Natural killer cell (primary cell): Measurements from ENCODE around the gene SPATA33. TPM values are rescaled to one million over a fixed set of nuclear protein-coding genes. Genes with fewer than 3 reads are reported as not detected.
A peak's percentile ranks its signal among the peaks of the same experiment; 100 is the strongest.
"Not testable (repeated sequence)": the region's sequence is repeated elsewhere in the genome, so short reads cannot be mapped to it uniquely, and the experiment has no call there.

Experiments
- ATAC-seq, 3 donors: fragments of 150-1000 bp in 2 of 3; fragments of 200-7000 bp in 1 of 3; cut with Tn5 transposase; 1 replicate in 1 of 3; 2 replicates in 2 of 3; pipeline ENCODE4 v1.10.0; 2021; ENCODE audit warnings: mild to moderate bottlenecking in 2 of 3, moderate library complexity in 2 of 3
- DNase-seq, 2 donors: peaks; one replicate each; pipeline versions ENCODE4 v3.0.0 to v3.0.0-alpha.2; 2013 to 2021; ENCODE audit warnings: mixed read lengths in 1 of 2
- H3K27ac ChIP-seq: one replicate; pipeline ENCODE4 v1.5.1; 2013; ENCODE audit warnings: mild to moderate bottlenecking, low read length
- H3K27me3 ChIP-seq: one replicate; pipeline ENCODE4 v1.6.1; 2013; ENCODE audit warnings: low read length; ENCODE audit not compliant: control insufficient read depth, insufficient read depth
- H3K36me3 ChIP-seq: one replicate; pipeline ENCODE4 v1.6.1; 2013; ENCODE audit warnings: low read length; ENCODE audit not compliant: control insufficient read depth, insufficient read depth
- H3K4me1 ChIP-seq: one replicate; pipeline ENCODE4 v1.6.1; 2013; ENCODE audit warnings: low read length; ENCODE audit not compliant: control insufficient read depth, insufficient read depth
- H3K4me3 ChIP-seq: one replicate; pipeline ENCODE4 v1.5.1; 2013; ENCODE audit warnings: low read length
- H3K9me3 ChIP-seq: one replicate; pipeline ENCODE4 v1.6.1; 2013; ENCODE audit warnings: low read length; ENCODE audit not compliant: control insufficient read depth, insufficient read depth
- H3K27ac Mint-ChIP-seq, 2 donors: one replicate each; pipeline ENCODE4 v1.8.0; 2022; ENCODE audit warnings: mild to moderate bottlenecking in 2 of 2, mixed read lengths in 2 of 2, moderate library complexity in 1 of 2
- H3K27me3 Mint-ChIP-seq, 2 donors: one replicate each; pipeline ENCODE4 v1.8.0; 2022; ENCODE audit warnings: low read depth in 2 of 2, mixed read lengths in 2 of 2
- H3K36me3 Mint-ChIP-seq: one replicate; pipeline ENCODE4 v1.8.0; 2022; ENCODE audit warnings: mixed read lengths
- H3K4me1 Mint-ChIP-seq, 2 donors: one replicate each; pipeline ENCODE4 v1.8.0; 2022; ENCODE audit warnings: mixed read lengths in 2 of 2
- H3K4me3 Mint-ChIP-seq: one replicate; pipeline ENCODE4 v1.8.0; 2022; ENCODE audit warnings: mild to moderate bottlenecking, moderate library complexity, mixed read lengths
- H3K9me3 Mint-ChIP-seq, 2 donors: one replicate each; pipeline ENCODE4 v1.8.0; 2022; ENCODE audit warnings: mixed read lengths in 2 of 2
- CTCF ChIP-seq: fragments of 200-600 bp; IDR thresholded peaks from one replicate; pipeline ENCODE4 v1.8.0; 2022; ENCODE audit warnings: antibody characterized with exemption
- WGBS: methylation state at CpG from one replicate; pipeline ENCODE4 v1.1.7; 2013; ENCODE audit warnings: missing lambda C conversion rate; ENCODE audit not compliant: insufficient coverage; 5-methylcytosine and 5-hydroxymethylcytosine counted together
- intact Hi-C: fragments of 100-400 bp; cut with micrococcal nuclease; formaldehyde crosslinking; loops from one replicate; pipeline ENCODE4 v1.14.2; 2022
- total RNA-seq, 4 donors: library from RNA; stranded (reverse); fragments of 120-200 nt in 1 of 4; gene quantifications; one replicate each; pipeline versions ENCODE4 v1.2.3 to v1.2.4, GENCODE V29; 2013 to 2022

Gene SPATA33
- total RNA-seq, 3 donors from 2014 or later (not counting 1 experiment from before 2014, with no cell fraction given) = 6.5 to 11.9 (median 8.4) TPM

- no peak overlapping the region for H3K27ac Mint-ChIP-seq
- peaks cover 38% of the 10 kb centered on the region for H3K36me3 ChIP-seq
- no peak for ATAC-seq
Measured at GRCh38 chr16:89693289-89693731, 35.7 kb downstream of the SPATA33 start.

DNA sequence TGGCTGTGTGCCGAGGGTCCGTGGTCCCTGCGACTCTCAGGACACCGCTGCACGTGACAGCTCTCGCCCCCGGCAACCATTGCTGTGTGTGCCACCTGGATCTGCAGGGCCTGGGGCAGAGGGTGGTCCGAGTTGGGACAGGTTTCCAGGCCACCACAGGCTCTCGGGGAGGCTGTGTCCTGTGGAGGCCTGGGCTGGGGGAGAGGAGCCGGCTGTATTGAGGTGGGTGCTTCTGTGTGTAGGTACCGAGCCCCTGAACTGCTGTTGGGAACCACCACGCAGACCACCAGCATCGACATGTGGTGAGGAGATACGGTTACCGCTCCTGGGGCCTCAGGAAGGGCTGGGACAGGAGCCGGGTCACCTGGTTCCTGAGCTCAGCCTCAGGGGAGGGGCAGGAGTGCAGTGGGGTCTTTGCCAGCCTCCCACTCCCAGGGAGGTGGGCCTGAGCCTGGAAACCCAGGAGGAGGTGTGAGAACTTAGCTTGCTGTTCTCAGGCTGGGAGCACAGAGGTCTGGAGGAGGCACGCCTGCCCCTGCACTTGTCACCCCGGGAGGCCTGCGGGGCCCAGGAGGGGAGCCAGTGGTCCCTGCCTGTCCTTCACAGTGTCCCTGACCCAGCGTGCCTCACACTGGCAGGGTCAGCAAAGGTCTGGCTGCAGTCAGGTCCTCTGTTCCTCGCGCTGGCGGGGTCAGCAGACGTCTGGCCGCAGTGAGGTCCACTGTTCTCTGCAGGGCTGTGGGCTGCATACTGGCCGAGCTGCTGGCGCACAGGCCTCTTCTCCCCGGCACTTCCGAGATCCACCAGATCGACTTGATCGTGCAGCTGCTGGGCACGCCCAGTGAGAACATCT is 36.5 kb downstream of the SPATA33 start:
- 92% methylated on average over 32 of the region's 32 CpGs for WGBS
- H3K36me3 ChIP-seq = peaks cover 38% of the 10 kb centered on the region
- peak overlapping the region; percentile 2 for H3K4me3 Mint-ChIP-seq

More at GRCh38 chr16:89693289-89693731, 35.7 kb downstream of the SPATA33 start:
- Mint-ChIP-seq H3K4me1 (peaks cover 12 to 33% of the 10 kb centered on the region in 2 donors), H3K4me3 (no peak overlapping the region), H3K9me3 (no peaks in the 10 kb centered on the region), H3K27me3 (no peaks in the 10 kb centered on the region), H3K36me3 (no peaks in the 10 kb centered on the region)
- Histone ChIP-seq H3K4me1 (peaks cover 30% of the 10 kb centered on the region), H3K9me3 (no peaks in the 10 kb centered on the region), H3K27me3 (no peaks in the 10 kb centered on the region), H3K27ac (no peak overlapping the region), H3K4me3 (no peak overlapping the region)
- no peak for DNase-seq
- no peak for TF ChIP-seq CTCF
- 96% methylated on average over 11 of the region's 11 CpGs for WGBS
- intact Hi-C loops = no loop called here

GRCh38 chr16:89694784-89695085 is 37.1 kb downstream of the SPATA33 start:
- peaks cover 32% of the 10 kb centered on the region for H3K4me1 ChIP-seq
- H3K4me3 ChIP-seq, H3K4me3 Mint-ChIP-seq, ATAC-seq, H3K27ac Mint-ChIP-seq, H3K9me3 ChIP-seq, H3K9me3 Mint-ChIP-seq, DNase-seq, H3K27me3 ChIP-seq, intact Hi-C loops, H3K27ac ChIP-seq, H3K27me3 Mint-ChIP-seq, H3K36me3 Mint-ChIP-seq: not testable (repeated sequence)
- peaks cover 38% of the 10 kb centered on the region for H3K36me3 ChIP-seq
- WGBS = 93% methylated on average over 23 of the region's 23 CpGs
- H3K4me1 Mint-ChIP-seq = peaks cover 12 to 33% of the 10 kb centered on the region in 2 donors

More for the DNA sequence above, 36.5 kb downstream of the SPATA33 start:
- Histone ChIP-seq H3K4me3 (no peak overlapping the region), H3K9me3 (no peaks in the 10 kb centered on the region), H3K4me1 (peaks cover 30% of the 10 kb centered on the region), H3K27ac (no peak overlapping the region), H3K27me3 (no peaks in the 10 kb centered on the region)
- ATAC-seq (no peak), DNase-seq (no peak)
- Mint-ChIP-seq H3K27me3 (no peaks in the 10 kb centered on the region), H3K4me1 (peaks cover 12 to 33% of the 10 kb centered on the region in 2 donors), H3K36me3 (no peaks in the 10 kb centered on the region), H3K9me3 (no peaks in the 10 kb centered on the region), H3K27ac (no peak overlapping the region)
- no peak for TF ChIP-seq CTCF
- intact Hi-C loops = no loop called here

DNA sequence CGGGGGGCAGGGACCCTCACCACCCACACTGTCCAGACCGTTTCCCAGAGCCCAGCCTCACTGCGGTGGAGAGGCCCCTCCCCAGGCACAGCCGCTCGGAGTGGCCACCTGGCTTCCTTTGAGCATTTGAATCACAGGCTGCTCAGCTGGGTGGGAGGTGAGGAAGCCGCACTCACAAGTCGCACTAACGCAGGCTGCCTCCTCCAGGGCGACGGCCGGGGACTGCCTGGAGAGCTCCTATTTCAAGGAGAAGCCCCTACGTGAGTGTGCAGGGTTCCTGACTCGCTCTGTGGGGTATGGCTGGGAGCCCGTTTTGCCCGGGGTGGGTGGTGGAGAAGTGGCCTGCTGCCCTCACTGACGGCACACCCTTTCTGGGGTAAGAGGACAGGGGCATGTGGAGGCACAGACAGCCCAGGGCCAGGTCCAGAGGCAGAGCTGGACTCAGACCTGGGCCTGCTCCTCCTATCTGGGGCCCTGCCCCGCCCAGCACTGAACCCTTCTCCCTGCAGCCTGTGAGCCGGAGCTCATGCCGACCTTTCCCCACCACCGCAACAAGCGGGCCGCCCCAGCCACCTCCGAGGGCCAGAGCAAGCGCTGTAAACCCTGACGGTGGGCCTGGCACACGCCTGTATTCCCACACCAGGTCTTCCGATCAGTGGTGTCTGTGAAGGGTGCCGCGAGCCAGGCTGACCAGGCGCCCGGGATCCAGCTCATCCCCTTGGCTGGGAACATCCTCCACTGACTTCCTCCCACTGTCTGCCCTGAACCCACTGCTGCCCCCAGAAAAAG is 37.6 kb downstream of the SPATA33 start:
- Histone ChIP-seq H3K9me3 (no peaks in the 10 kb centered on the region), H3K4me1 (peaks cover 38% of the 10 kb centered on the region), H3K4me3 (no peak overlapping the region), H3K27me3 (no peaks in the 10 kb centered on the region), H3K27ac (no peak overlapping the region), H3K36me3 (peaks cover 38% of the 10 kb centered on the region)
- Mint-ChIP-seq H3K9me3 (no peaks in the 10 kb centered on the region), H3K27me3 (no peaks in the 10 kb centered on the region), H3K27ac (no peak overlapping the region), H3K4me1 (peaks cover 12 to 36% of the 10 kb centered on the region in 2 donors), H3K4me3 (peak overlapping the region; percentile 37), H3K36me3 (no peaks in the 10 kb centered on the region)
- ATAC-seq (no peak), DNase-seq (no peak)
- WGBS = 94% methylated on average over 31 of the region's 31 CpGs
- TF ChIP-seq CTCF = no peak
- intact Hi-C loops = no loop called here
